GM12874 (cell line): Measurements from ENCODE around the gene MSH3.

Experiments used
- TF ChIP-seq, protein P1 (sequence below): IDR thresholded peaks from 2 replicates; pipeline ENCODE4 v1.5.1; 2011; ENCODE audit warnings: low read depth, mild to moderate bottlenecking, control low read depth, low read length, moderate library complexity; ENCODE audit not compliant: insufficient read depth

MSH3 gene

DNA sequence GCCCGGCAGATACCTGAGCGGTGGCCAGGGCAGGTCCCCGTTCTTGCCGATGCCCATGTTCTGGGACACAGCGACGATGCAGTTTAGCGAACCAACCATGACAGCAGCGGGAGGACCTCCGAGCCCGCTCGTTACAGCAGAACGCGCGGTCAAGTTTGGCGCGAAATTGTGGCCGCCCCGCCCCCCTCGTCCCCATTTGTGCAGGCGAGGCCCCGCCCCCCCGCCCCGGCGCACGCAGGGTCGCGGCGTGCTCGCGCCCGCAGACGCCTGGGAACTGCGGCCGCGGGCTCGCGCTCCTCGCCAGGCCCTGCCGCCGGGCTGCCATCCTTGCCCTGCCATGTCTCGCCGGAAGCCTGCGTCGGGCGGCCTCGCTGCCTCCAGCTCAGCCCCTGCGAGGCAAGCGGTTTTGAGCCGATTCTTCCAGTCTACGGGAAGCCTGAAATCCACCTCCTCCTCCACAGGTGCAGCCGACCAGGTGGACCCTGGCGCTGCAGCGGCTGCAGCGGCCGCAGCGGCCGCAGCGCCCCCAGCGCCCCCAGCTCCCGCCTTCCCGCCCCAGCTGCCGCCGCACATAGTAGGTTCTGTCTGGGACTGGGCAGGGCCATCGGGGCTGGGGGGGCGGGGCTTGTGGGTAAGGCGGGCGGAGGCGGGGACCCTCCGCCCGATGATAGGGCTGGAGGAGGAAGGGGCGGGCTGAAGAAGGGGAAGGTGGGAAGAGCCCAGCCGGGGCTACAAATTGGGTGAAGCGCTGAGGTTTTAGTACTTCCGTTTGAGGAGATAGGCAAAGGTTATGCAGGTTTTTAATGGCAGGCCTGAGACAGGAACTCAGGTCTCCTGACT is at the start of gene MSH3, which contains the start of gene DHFR:
TSS of gene MSH3 (plus strand) at position 262 of the 840 bp plus-strand sequence. CDS start at position 338, 76 bp downstream.
TSS of gene DHFR (minus strand) at position 593 of the 840 bp plus-strand sequence. CDS start at position 99, 494 bp downstream.
- TF ChIP-seq, protein P1, sequence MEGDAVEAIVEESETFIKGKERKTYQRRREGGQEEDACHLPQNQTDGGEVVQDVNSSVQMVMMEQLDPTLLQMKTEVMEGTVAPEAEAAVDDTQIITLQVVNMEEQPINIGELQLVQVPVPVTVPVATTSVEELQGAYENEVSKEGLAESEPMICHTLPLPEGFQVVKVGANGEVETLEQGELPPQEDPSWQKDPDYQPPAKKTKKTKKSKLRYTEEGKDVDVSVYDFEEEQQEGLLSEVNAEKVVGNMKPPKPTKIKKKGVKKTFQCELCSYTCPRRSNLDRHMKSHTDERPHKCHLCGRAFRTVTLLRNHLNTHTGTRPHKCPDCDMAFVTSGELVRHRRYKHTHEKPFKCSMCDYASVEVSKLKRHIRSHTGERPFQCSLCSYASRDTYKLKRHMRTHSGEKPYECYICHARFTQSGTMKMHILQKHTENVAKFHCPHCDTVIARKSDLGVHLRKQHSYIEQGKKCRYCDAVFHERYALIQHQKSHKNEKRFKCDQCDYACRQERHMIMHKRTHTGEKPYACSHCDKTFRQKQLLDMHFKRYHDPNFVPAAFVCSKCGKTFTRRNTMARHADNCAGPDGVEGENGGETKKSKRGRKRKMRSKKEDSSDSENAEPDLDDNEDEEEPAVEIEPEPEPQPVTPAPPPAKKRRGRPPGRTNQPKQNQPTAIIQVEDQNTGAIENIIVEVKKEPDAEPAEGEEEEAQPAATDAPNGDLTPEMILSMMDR = 0 out of 2 replicates have a peak, but pooled peaks have one; percentile 23

DNA sequence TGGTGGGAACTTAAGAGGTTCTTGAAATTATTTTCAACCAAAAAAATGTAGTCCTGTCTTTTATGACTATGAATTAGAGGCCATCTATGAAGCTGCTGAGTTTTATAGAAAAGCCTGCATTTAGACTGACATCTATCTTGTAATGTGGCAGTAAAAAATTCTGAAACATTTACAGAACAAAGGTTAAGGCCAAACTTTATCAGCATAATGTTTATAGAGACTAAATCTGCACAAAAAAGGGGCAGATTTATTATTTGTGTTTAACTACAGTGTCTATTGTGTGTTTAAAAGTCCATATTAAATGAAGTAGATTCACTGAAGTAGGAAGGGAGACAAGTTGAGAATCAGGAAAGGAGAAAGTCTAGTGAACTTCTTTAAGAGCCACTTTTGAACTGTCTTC is 47.1 kb upstream of the MSH3 start:
- TF ChIP-seq, protein P1 = no peak

DNA sequence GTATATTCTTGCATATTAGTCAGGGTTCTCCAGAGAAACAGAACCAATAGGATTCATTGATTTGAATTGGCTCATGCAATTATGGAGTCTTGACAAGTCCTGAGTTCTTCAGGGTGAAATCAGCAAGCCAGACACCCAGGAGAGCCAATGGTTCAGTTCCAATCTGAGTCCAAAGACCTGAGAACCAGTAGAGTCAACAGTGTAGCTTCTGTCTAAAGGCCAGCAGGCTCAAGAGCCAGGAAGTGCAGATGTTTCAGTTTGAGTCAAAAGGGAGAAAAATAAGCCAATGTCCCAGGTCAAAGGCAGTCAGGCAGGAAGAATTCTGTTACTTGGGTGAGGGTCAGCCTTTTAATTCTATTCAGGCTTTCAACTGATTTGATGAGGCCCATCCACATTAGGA is 46.6 kb upstream of the MSH3 start:
- TF ChIP-seq, protein P1 = no peak

DNA sequence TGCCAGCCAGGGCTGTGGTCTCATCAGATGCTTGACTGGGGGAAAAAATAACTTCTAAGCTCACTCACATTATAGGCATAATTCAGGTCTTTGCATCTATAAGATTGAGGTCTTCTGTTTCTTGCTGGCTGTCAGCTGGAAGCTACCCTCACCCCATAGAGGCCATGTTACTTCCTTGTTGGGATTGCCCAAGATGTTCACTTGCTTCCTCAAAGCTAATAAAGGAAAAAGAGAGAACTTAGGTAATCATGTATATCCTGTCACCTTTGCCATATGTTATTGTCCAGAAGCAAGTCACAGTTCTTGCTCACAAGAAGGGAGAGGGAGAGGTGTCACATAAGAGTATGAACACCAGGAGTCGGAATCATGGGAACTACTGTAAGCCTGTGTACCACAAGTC is 45.7 kb upstream of the MSH3 start:
- TF ChIP-seq, protein P1 = no peak

DNA sequence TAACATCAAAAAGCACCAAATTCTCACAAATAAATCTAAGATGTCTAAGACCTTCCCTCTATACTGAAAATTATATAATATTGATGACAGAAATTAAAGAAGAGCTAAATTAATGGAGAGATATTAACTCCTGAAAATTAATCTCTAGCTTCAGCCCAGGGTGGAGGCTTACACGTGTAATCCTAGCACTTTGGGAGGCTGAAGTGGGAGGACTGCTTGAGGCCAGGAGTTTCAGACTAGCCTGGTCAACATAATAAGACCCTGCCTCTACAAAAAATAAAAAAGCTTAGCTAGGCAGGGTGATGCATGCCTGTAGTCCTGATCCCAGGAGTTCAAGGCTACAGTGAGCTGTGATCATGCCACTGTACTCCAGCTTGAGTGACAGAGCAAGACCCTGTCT is 44.8 kb upstream of the MSH3 start:
- TF ChIP-seq, protein P1 = no peak

DNA sequence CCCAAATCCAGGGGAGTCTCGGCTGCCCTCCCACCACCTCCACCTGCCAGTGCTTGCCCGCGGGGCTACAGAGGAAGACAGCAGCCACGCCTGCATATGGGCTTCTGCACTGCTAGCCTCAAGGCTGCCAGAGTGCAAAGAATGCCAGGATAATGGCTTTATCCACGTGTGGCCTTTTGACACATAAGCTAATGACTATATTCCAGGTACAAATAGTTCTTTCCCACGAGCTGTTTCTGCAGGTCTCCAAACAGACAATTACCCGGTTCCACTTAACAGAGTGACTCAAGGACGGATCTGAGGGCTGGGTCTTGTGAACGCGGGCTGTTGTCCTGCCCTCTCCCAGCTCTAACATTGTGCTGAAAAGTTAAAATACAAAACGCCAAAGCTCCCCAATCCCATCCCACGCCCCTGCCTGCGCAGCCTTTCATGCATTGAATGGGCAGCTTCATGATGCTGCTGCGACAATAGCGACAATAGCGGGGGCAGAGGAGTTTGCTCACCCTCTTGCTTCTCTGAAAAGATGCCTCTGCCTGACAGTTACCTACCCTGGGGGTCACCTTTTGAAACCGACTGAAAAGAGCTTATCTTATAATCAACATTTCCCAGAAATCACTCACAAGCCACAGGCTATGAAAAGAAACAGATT is 39.1 kb upstream of the MSH3 start:
- TF ChIP-seq, protein P1 = no peak

DNA sequence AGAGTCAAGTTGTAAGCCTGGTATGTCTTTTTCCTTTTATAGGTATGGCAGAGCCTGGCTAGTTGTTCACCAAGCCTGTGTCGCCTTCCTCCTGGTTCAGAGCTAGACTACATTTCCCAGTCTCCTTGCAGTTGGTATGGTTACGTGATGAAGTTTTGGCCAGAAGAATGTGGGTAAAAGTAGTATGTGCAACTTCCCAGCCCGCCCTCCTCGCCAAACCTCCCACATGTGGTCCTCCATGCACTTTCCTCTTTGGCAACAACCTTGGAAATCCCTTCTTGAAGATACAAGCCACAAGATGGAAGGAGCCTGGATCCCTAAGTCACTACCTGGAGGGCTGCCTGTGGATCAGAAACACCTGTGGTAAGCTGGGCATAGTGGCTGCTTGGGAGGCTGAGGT is 36.0 kb upstream of the MSH3 start:
- TF ChIP-seq, protein P1 = no peak
